HG03159 (cell line): ENCODE results near the gene SLC40A1.

Experiments
- ATAC-seq: cut with Tn5 transposase; IDR thresholded peaks from one replicate; pipeline ENCODE4 v1.9.1; 2021; ENCODE audit warnings: mild to moderate bottlenecking, moderate library complexity; ENCODE audit not compliant: unreplicated experiment

Gene SLC40A1

DNA sequence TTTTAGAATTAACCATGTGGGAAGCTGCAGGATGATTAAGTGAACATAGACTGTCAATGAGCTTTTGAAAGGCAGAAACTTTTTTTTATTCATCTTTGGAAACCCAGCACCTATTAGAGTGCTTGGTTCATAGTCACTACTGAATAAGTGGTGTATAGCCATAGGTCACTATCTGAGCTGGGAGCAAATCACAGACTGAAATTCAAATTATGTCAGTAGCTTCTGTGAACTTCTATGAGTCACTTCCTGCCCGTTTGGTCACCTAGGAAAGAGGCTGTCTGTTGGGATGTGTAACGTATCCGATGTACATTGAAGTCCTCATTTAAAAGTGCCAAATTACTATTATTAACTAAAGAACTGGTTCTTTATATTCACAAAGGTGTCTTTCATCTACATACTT, 20.5 kb upstream of the SLC40A1 start:
- no peak for ATAC-seq

GRCh38 chr2:189599245-189599644, 18.7 kb upstream of the SLC40A1 start:
- ATAC-seq = no peak

GRCh38 chr2:189595417-189595816, 14.8 kb upstream of the SLC40A1 start:
- no peak for ATAC-seq

DNA sequence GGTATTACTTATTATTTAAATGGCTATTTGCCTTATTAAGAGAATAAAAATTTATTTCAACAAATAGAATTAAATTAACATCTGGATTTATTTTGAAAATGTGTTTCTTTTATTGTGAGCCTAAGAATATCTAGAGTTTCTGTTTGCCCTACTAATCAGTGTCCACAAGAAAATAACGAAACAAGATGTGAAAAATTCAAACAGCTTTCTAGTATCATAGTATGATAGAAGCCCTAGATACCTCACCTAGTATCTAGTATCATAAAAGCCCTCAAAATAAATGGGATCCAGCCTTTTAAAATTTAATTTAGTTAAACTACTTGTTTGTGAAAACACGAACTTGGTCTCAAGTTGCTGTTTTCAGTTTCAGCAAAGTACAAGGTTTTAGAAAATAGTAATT, 13.7 kb upstream of the SLC40A1 start:
- no peak for ATAC-seq

DNA sequence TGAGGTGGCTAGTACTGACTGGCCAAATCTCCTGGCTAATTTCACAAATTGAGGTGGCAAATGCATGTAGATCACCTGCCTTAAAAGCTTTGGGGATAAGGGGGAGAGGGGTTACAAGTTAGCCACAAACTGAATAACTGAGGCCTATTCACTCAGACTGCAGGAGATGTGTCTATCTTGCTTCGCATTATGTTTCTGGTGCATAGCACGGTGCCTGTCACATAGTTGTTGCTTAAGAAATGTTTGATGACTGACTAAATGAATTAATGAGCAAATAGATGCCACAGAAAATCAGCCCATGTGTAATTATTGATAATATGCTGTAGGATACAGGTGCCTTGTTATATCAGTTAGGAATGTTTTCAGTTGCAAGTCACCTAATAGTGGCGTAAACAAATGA, 12.5 kb upstream of the SLC40A1 start:
- no peak for ATAC-seq

DNA sequence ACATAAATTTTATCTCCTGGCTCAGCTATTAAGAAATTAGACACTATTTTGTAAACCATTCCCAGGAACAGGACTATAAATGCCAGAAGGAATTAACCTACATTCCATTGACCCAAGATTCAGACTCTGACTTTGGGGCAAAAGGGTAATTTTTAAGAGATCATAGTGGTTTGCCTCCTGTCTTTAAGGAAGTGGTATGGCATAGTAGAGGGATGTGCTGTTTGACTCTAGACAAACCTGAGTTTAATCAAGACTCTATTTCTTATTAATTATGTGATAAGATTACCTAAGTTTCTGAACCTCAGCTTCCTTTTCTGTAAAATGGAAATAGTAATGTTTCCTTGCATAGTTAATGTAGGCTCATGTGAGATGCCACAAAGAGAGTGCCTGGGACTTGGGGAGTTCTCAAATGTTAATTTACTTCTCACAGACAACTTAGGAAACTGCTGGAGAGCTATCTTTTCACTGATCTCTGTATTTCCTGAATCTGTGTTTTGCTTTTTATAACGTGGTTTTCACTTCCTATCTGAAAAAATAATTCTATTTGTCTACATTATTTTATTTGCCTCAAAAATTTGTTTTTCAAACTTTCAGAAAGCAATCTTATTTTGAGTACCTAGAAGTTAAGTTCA, 11.9 kb upstream of the SLC40A1 start:
- no peak for ATAC-seq

DNA sequence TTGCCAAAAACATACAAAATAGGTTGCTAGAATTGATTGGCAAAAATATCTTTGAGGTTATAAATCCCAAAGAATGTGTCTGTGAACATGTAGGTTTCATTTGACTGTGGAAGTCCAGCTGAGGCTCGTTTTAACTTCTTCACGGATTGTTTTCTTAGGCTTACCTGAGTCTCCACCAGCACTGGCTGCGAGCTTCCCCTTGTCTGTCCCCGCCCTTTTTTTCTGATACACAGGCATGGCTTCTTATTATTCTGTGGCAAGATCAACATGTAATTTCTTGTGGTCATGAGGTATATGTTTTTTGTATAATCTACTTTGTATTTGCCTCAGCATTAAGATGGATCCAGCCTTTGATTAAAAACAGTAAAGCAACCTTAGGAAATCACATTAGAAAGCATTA, 7.2 kb upstream of the SLC40A1 start:
- no peak for ATAC-seq

DNA sequence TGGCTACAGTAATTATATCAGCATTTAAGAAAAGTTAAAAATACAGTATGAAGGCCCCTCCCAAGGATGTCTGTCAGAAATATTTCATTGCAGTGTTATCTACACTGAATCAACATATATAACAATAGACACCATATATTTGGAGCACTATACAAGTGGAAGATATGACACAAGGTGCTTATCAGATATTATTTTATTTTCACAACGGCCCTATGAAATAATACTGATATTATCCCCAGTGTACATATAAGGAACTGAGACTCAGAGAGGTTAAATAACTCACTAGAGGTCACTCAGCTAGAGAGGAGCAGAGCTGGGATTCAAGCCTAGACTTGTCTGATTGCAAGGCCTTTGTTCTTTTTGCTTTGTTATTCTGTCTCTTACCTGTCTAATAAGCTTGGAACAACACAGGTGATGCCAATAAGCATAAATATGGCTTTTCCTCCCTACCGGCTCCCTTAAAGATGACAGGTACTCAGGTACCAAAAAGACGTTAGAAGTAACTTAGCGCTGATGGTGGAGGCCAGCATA, 4.7 kb upstream of the SLC40A1 start:
- ATAC-seq = no peak

DNA sequence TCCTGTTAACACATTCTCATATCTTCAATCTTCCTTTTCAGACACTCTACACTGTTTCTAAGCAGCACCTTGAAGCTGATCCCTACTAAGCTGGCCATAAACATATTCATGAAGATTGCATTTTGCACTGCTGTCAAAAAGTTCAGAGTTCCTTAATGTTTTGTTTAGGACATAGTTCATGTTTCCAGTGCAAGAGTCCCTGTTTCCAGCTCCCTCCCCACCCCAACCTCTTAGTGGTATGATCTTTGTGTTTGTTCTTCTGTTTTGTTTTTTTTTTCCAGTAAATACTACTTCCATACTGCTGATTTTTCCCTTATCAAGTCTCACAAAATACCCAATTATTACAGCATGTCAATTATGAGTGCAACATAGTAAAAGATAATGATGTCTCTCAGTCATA, 4.1 kb upstream of the SLC40A1 start:
- no peak for ATAC-seq

DNA sequence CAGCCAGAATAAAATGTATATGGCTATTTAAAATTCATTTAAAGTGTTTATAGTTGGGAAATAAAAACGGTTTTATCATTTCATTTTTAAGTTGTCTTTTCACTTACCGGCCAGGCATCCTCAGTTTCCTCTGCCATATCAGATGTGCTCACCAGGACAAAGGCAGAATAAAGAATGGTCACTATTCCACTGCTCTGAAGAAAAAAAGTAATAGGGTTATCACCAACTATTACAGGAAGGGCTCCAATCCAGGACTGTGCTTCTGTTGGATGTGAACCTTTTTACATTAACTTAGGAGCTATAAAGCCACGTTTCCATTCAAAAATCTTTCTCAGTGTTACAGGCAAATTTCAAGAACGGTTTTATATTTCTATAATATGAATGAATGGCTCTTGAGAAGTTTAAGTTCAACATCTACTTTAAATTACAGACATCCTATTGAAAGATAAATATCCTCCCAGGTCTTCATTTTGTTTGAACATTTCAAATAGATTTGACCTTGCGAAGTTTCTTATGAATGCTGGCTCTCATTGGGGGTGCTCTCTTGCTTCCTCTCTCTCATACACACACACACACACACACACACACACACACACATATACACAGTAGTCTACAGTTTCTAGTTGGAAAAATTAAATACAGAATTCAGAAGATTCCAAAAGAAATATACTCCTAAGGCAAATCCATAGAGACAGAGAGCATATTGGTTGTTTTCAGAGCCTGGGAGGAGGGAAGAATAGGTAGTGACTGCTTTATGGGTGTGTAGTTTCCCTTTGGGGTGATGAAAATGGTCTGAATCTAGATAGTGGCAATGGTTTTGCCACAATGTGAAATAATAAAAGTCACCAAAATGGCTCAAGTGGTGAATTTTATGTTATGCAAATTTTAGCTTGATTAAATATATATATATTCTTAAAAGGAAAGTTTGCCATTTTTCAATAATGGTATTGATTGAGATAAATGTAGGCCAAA, 2.9 kb upstream of the SLC40A1 start:
- no peak for ATAC-seq

DNA sequence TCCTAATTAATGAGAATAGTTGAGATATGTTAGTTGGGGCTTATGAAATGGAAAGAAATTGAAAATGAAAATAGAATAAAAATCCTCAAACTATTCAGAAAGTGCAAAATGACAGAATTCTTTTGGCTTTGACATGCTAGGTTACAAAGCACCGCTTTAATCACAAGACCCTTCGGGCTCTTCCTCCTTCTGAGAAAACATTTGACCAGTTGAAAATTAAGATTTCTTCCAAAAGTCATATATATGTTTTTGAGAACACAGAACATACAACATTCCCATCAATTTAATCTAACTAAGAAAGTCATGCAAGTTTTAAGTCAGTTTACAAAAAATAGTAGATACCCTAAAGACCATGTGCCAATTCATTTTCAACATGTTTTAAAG, 2.2 kb upstream of the SLC40A1 start:
- ATAC-seq = no peak

- ATAC-seq = no peak
Observed at GRCh38 chr2:189582140-189582808, 1.7 kb upstream of the SLC40A1 start.

DNA sequence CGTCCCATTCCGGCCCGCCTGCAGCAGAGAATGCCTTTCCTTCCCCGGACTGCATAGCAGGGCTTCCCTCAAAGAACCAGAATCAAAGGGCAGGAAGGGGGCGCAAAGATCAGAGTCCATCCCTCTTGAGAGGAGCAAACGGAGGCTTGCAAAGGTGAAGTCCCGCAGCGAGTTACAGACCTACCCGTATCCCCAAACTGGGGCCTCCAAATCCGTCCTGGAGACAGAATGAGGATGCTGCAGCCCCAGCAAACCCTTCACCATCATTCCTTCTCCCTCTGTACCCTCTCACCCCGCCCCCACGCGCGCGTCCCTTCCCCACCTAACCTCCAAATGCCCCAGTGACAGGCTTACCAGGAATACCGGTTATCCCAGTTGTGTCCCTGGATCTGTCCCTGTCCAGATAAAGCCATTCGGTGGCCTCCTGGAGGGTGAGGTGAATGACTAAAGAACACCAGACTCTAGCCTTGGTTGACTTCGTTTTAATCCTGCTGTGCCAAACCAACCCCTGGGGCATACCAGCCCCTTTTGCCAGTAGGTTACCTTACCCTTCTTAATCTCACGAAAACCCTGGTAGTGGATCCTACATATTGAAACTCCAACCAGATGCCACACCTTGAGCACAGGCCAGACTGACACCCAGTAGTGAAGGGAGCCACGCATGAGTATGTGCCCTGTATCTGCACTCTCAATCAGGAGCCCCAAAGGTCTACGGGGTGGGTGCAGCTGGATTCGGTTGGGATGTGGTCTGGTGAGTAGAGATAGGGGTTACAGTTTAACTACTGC, 961 bp upstream of the SLC40A1 start:
- peak; percentile 10 for ATAC-seq

DNA sequence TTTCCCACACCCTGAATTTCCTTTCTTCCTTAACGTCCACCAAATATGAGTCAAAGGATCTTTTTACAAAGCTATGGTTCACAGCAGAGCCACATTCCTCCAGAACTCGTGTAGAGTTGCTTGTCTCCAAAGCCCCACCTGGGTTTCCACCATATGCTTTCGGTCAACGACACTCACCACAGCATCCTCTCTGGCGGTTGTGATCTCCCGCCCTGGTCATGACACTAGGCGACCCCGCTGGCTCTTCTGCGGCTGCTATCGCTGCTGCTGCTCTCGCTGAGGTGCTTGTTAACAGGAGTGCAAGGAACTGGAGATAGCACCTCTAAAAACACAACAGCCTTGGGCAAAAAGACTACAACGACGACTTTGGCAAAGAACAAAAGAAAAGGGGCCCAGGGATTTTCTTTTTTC, 340 bp downstream of the SLC40A1 start:
- peak; percentile 21 for ATAC-seq

DNA sequence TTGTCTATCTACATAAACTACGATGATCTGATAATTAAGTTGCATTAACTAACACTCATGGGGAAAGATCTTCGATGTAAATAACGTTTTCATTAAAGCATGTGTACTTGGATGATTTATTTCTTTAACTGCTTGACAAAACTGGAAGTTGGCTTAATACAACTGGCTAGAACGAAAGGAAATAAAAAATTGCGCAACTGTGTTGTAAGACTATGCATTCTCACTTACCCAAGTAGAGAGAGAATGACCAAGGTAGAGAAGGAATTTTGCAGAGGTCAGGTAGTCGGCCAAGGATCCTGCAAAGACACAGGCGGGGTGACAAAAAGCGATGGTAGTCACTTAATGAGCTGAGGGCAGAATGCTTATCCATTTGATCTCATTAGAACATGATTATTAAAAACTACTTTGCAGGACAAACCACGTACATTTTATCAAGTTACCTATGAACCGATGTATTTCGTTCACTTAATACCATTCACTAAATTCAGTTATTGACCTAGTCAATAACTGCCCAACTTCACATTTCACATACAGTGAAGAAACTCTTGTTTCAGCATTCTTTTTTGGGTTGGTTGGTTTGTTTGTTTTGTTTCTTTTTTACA, 900 bp downstream of the SLC40A1 start:
- no peak for ATAC-seq

DNA sequence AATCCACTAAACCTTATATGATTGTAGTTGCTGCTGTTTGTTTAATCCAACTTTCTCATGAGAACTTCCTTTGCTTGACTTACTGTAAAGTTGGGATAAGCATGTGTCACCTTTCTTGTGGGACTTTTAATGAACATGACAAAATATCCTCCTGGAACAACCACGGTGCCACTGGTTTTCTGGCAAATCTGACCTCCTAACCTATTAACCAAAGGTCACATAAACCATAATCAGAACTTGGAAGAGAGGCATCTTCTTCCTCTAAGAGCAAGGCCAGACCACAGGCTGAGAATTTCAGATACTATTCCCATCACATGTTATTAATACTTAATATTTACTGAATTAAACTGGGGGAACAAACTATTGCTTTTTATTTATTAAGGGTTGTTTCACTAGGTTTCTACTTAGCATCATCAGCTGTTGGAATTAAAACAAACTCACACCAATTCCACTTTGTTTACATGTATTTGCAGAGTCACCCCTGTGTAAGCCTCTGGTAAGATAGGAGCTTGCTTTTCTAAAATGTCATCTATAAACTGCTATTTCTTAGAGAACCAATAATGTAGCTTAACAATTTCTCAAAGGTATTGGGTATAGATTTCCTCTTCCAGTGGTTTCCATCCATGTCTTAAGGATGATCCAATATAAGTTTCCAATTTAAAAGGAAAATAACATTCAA, 2.2 kb downstream of the SLC40A1 start:
- ATAC-seq = no peak

- ATAC-seq = no peak
Observed at GRCh38 chr2:189577121-189577520, 3.5 kb downstream of the SLC40A1 start.

DNA sequence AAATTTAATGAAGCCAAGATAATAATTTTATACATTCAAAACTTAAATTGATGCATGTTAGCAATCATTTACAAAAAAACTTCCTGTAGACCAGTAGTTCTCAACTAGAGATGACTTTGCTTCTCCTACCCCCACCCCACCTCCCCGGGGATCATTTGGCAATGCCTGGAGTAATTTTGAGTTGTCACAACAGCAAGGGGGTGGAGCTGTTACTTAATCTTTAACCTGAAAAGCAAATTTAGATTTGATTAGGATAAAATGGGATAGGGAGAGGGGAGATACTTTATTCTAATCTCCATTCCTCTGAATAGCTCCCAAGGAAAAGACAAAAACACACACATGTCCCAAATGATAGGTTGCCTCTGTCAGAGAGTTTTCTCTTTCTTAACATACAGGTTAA, 4.2 kb downstream of the SLC40A1 start:
- no peak for ATAC-seq

GRCh38 chr2:189574793-189575475, 5.7 kb downstream of the SLC40A1 start:
- ATAC-seq = no peak
